ENCODE data around the gene ISY1.
A peak's percentile ranks its signal among the peaks of the same experiment; 100 is the strongest.

DNA sequence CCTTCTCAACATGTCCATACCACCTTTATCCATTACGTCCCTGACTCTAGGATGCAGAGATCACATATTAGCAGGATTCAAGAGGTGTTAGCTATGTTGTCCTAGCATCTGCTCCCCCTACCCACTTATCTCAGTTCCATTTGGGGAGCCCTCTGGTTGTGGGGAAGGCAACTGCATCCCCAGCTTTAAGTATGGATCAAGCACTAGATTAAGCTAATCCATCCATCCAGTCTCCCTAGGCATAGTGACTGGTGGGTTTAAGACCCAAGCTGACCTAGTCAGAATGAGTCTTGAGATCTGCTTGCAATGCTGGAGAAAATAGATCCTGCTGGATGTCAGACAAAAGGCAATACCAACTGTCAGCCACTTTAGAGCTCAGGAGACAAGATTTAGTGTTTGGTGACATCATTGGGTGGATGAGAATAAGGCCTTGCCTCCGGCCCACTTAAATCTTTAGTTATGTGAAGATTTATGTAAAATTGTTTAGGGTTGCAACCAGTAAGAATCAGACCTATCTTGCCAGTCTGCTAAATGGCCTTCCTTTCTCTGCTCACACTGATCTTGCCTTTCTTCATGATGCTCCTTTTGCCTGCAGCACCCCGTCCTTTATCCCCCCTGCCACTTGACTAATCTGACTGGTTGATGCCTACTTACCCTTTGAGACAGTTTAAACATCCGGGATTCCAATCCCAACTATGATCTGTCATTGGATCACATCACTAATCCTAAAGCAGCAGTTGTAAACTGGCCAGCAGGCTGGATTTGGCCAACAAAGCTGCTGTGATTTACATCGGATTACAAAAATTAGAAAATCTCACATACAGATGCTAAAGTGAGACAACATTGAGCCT, 2.1 kb upstream of the ISY1 start:
- TF ChIP-seq JUND (IDR thresholded peaks at IDR 0.05), result no peak
- TF ChIP-seq, protein P1, sequence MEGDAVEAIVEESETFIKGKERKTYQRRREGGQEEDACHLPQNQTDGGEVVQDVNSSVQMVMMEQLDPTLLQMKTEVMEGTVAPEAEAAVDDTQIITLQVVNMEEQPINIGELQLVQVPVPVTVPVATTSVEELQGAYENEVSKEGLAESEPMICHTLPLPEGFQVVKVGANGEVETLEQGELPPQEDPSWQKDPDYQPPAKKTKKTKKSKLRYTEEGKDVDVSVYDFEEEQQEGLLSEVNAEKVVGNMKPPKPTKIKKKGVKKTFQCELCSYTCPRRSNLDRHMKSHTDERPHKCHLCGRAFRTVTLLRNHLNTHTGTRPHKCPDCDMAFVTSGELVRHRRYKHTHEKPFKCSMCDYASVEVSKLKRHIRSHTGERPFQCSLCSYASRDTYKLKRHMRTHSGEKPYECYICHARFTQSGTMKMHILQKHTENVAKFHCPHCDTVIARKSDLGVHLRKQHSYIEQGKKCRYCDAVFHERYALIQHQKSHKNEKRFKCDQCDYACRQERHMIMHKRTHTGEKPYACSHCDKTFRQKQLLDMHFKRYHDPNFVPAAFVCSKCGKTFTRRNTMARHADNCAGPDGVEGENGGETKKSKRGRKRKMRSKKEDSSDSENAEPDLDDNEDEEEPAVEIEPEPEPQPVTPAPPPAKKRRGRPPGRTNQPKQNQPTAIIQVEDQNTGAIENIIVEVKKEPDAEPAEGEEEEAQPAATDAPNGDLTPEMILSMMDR (IDR thresholded peaks at IDR 0.05 in 2 of 3, conservative IDR thresholded peaks at IDR 0.05 in 1 of 3; ENCODE audit: borderline replicate concordance in 1 of 3, insufficient read depth in 1 of 3, low read depth in 2 of 3, low read length in 2 of 3), result peak in 2 of 3 experiments; percentile 15 to 31; a peak in 3 of 6 replicates
- TF ChIP-seq SRF (IDR thresholded peaks at IDR 0.05; ENCODE audit: low read depth), result no peak
- no peak for TF ChIP-seq EZH2 (IDR thresholded peaks at IDR 0.05)

Measured in HCT116 (cell line).